Islet of Langerhans (tissue), 1 donor: ENCODE results near the gene CPB2.

Experiments used
- FAIRE-seq: peaks from one replicate; lab custom pipeline; 2011; peaks lifted over from hg19 to GRCh38; lab: Jason Lieb, UNC

Gene CPB2

GRCh38 chr13:46097015-46097414 lies 7.8 kb downstream of the CPB2 start:
- FAIRE-seq: no peak

GRCh38 chr13:46094478-46094877 lies 10.4 kb downstream of the CPB2 start:
- no peak for FAIRE-seq

GRCh38 chr13:46088821-46089562 lies 15.8 kb downstream of the CPB2 start:
- no peak for FAIRE-seq

GRCh38 chr13:46087481-46087880 lies 17.4 kb downstream of the CPB2 start:
- FAIRE-seq: no peak

- FAIRE-seq: no peak
These were observed 17.8 kb downstream of the CPB2 start for GRCh38 chr13:46086985-46087384.

GRCh38 chr13:46086421-46086922 lies 18.4 kb downstream of the CPB2 start:
- FAIRE-seq: no peak

GRCh38 chr13:46085737-46086136 lies 19.1 kb downstream of the CPB2 start:
- FAIRE-seq: no peak

GRCh38 chr13:46082324-46082723 lies 22.5 kb downstream of the CPB2 start:
- FAIRE-seq: no peak

- no peak for FAIRE-seq
These were observed 25.1 kb downstream of the CPB2 start for GRCh38 chr13:46079770-46080169.

GRCh38 chr13:46077265-46077664 lies 27.6 kb downstream of the CPB2 start:
- no peak for FAIRE-seq

GRCh38 chr13:46076827-46077226 lies 28.0 kb downstream of the CPB2 start:
- no peak for FAIRE-seq

- no peak for FAIRE-seq
These were observed 29.0 kb downstream of the CPB2 start for GRCh38 chr13:46075811-46076210.

- no peak for FAIRE-seq
These were observed 33.1 kb downstream of the CPB2 start for GRCh38 chr13:46071590-46072249.

GRCh38 chr13:46063292-46063691 lies 41.5 kb downstream of the CPB2 start:
- no peak for FAIRE-seq

GRCh38 chr13:46062185-46062584 lies 42.6 kb downstream of the CPB2 start:
- no peak for FAIRE-seq

GRCh38 chr13:46059405-46059804 lies 45.4 kb downstream of the CPB2 start:
- no peak for FAIRE-seq

GRCh38 chr13:46058268-46058667 lies 46.6 kb downstream of the CPB2 start:
- FAIRE-seq: no peak

GRCh38 chr13:46057256-46058015 lies 47.4 kb downstream of the CPB2 start:
- no peak for FAIRE-seq

- no peak for FAIRE-seq
These were observed 51.4 kb downstream of the CPB2 start for GRCh38 chr13:46053162-46054012.

GRCh38 chr13:46052319-46053161 lies 52.3 kb downstream of the CPB2 start, which contains the start of gene ZC3H13:
Gene ZC3H13, minus strand, starts transcription at chr13:46052746. Its CDS starts 7,239 bp downstream, at chr13:46045507.
- peak; percentile 94 for FAIRE-seq

- FAIRE-seq: no peak
These were observed 52.9 kb downstream of the CPB2 start for GRCh38 chr13:46051968-46052318.
